Heart left ventricle (tissue), 16 donors: ENCODE results near the gene ZSCAN32. TPM values are rescaled to one million over a fixed set of nuclear protein-coding genes. Genes with fewer than 3 reads are reported as not detected.

ENCODE experiments used
- ATAC-seq, 4 donors: fragments of 200-7000 bp; cut with Tn5 transposase; one replicate each; pipeline ENCODE4 v1.9.1; 2020 to 2022; ENCODE audit warnings: moderate library complexity in 4 of 4, mild to moderate bottlenecking in 3 of 4, moderate number of reproducible peaks in 1 of 4
- DNase-seq, 5 donors: peaks; one replicate each; pipeline ENCODE4 v3.0.0-alpha.2; 2020
- H3K27ac ChIP-seq, 12 donors: fragments of 200-600 bp; sonication (generic) in 4 of 12; one replicate each; pipeline versions ENCODE4 v1.5.0 to v1.8.0; 2016 to 2022; ENCODE audit warnings: mild to moderate bottlenecking in 2 of 12
- H3K27me3 ChIP-seq, 9 donors: fragments of 200-600 bp; sonication (generic) in 2 of 9; one replicate each; pipeline versions ENCODE4 v1.5.1 to v1.8.0; 2016 to 2022; ENCODE audit warnings: mild to moderate bottlenecking in 3 of 9
- H3K36me3 ChIP-seq, 9 donors: fragments of 200-600 bp; sonication (generic) in 2 of 9; one replicate each; pipeline versions ENCODE4 v1.5.0 to v1.8.0; 2018 to 2022; ENCODE audit warnings: mild to moderate bottlenecking in 2 of 9
- H3K4me1 ChIP-seq, 12 donors: fragments of 200-600 bp; sonication (generic) in 4 of 12; one replicate each; pipeline versions ENCODE4 v1.5.0 to v1.8.0; 2016 to 2022; ENCODE audit warnings: mild to moderate bottlenecking in 3 of 12
- H3K4me3 ChIP-seq, 12 donors: fragments of 200-600 bp; sonication (generic) in 4 of 12; one replicate each; pipeline versions ENCODE4 v1.5.0 to v1.8.0; 2017 to 2022; ENCODE audit warnings: mild to moderate bottlenecking in 9 of 12, moderate library complexity in 4 of 12
- H3K9me3 ChIP-seq, 12 donors: fragments of 200-600 bp; sonication (generic) in 4 of 12; one replicate each; pipeline versions ENCODE4 v1.5.0 to v1.8.0; 2016 to 2022; ENCODE audit warnings: mild to moderate bottlenecking in 1 of 12
- POLR2A ChIP-seq, 2 donors: fragments of 450-650 bp; IDR thresholded peaks; one replicate each; pipeline ENCODE4 v1.6.1; 2017; ENCODE audit warnings: antibody characterized with exemption in 2 of 2, mild to moderate bottlenecking in 2 of 2, moderate library complexity in 2 of 2
- WGBS, 4 donors: extraction: QIAGEN DNeasy Blood & Tissue Kit in 2 of 4; methylation state at CpG; one replicate each; pipeline versions ENCODE4 v1.1.5 to v1.1.7; 2013 to 2018; 5-methylcytosine and 5-hydroxymethylcytosine counted together
- intact Hi-C, 10 donors: fragments of 100-400 bp; cut with DNase I; formaldehyde crosslinking; loops; one replicate each; pipeline versions ENCODE4 v1.11.1 to v1.14.2; 2022
- polyA plus RNA-seq, 2 donors: library from polyadenylated mRNA; stranded (reverse); fragments of 200-250 nt; gene quantifications; one replicate each; pipeline ENCODE4 v1.2.3, GENCODE V29; 2013
- total RNA-seq, 9 donors: library from RNA; depleted of rRNA in 2 of 9; stranded (reverse); fragments of >200 nt in 2 of 9; fragmentation: NEBNext Ultra II Directional in 3 of 9; extraction: Animal tissue kit (Norgen Biotek cat#: 25700) in 3 of 9; gene quantifications; one replicate each; pipeline versions ENCODE4 v1.1.0 to v1.2.4, GENCODE V29; 2016 to 2023
- TF ChIP-seq, protein P1 (sequence below), 12 donors: fragments of 200-600 bp; sonication (generic) in 4 of 12; IDR thresholded peaks; one replicate each; pipeline versions ENCODE4 v1.5.0 to v1.8.0; 2018 to 2022; ENCODE audit warnings: antibody characterized with exemption in 12 of 12, mild to moderate bottlenecking in 5 of 12
- donor health status: ischemic (EF 13 %, LVEDD 7.1; RV severe dilation, severe dysfunction).
- donor health status: healthy with polysubstance abuse.
- donor health status: DM: no; HTN: yes; CAD: no.
- donor health status: DM: no; HTN: no; CAD: no.
- donor health status: ischemic (EF 25% LVEDD 6.9; RV normal size, moderate dysfunction).
- donor health status: ischemic (EF 25% LVEDD 5.7; RV mildly dilated, moderate dysfunction).
- donor health status: healthy.
- donor health status: DM: yes; HTN: yes; CAD: no.
- donor health status: ischemic (EF 35%, LVEDD 5.7; RV mildly dilated, moderate dysfunction).
- donor health status: nonischemic (EF 11% LVEDD 7.7; RV severe dilation, severe dysfunction).
- donor health status: DM: yes; HTN: yes; CAD: no.
- donor health status: PGD.
- donor health status: ischemic (EF 29% LVEDD 5.4; RV normal size, mild dysfunction).
- donor health status: nonischemic (EF 23%, LVEDD 6.1; RV moderate dilation, normal function).

The ZSCAN32 gene
- total and polyA plus RNA-seq, 11 donors = 5.3 to 9.5 (median 7.5) TPM

DNA sequence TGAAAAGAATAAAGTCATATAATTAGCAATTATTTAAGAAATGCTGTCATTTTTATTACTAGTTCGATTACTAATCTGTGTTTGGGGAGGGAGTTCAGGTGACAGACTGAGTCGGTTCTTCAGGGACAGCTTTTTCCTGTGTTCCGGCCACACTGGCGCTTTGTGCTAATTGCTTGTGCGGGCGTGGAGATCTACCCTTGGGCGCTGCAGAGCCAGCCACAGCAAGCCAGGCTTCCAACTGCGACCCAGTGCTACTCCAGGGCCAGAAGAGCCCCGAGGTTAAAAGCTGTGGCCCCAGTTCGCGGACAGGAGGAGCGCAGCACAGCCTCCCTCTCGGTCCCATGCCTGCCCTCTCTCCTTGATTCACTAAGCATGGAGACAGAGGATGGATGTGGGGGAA is 51.6 kb downstream of the ZSCAN32 start:
- Histone ChIP-seq H3K9me3 (no peaks in the 10 kb centered on the region), H3K36me3 (no peaks in the 10 kb centered on the region), H3K27me3 (no peaks in the 10 kb centered on the region), H3K27ac (peak overlapping the region in 6 of 12 donors; percentile 12 to 63 (median 32)), H3K4me1 (peaks cover 0 to 11% (median 0%) of the 10 kb centered on the region in 12 donors), H3K4me3 (no peak overlapping the region)
- 65 to 75% (median 67%) methylated on average over 10 to 13 of the region's 13 CpGs for WGBS, 4 donors
- intact Hi-C loops = no loop called here
- ATAC-seq (no peak), DNase-seq (no peak)
- TF ChIP-seq, protein P1, sequence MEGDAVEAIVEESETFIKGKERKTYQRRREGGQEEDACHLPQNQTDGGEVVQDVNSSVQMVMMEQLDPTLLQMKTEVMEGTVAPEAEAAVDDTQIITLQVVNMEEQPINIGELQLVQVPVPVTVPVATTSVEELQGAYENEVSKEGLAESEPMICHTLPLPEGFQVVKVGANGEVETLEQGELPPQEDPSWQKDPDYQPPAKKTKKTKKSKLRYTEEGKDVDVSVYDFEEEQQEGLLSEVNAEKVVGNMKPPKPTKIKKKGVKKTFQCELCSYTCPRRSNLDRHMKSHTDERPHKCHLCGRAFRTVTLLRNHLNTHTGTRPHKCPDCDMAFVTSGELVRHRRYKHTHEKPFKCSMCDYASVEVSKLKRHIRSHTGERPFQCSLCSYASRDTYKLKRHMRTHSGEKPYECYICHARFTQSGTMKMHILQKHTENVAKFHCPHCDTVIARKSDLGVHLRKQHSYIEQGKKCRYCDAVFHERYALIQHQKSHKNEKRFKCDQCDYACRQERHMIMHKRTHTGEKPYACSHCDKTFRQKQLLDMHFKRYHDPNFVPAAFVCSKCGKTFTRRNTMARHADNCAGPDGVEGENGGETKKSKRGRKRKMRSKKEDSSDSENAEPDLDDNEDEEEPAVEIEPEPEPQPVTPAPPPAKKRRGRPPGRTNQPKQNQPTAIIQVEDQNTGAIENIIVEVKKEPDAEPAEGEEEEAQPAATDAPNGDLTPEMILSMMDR (IDR thresholded peaks at IDR 0.05) = no peak
- no peak for TF ChIP-seq POLR2A (IDR thresholded peaks at IDR 0.05)

DNA sequence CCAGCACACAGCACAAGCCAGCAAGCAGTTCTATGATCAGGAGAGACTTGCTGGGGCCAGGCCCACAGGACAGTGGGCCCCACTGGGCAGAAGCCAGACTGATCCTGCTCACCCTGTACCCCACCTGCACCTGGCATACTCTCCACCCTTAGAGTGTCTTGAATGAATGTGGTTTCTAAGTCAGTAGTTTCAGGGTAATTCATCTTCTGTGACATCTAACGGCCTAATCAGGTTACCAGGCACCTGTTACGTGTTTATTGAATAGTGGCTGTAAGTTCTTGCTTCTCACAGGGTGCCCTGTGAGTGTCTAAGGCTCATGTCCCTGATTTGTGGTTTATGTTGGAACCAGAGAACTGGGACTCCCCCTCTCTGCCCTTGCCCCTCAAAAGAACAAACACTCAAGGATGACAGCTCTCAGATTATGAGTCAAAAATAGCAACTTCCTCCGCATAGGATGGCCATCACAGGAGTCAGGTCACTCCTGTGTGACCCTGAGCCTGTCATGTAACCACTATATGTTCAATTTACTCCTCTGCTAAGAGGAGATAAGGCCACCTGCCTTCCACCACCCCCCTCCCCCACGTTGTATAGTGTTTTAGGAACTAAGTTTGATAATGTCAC is 52.1 kb downstream of the ZSCAN32 start:
- Histone ChIP-seq H3K9me3 (no peaks in the 10 kb centered on the region), H3K4me3 (no peak overlapping the region), H3K36me3 (no peaks in the 10 kb centered on the region), H3K27me3 (no peaks in the 10 kb centered on the region), H3K27ac (peak overlapping the region in 7 of 12 donors; percentile 12 to 63 (median 34)), H3K4me1 (peaks cover 0 to 11% (median 0%) of the 10 kb centered on the region in 12 donors)
- intact Hi-C loops = no loop called here
- TF ChIP-seq, protein P1 (IDR thresholded peaks at IDR 0.05) = no peak
- 23 to 31% (median 25%) methylated on average over 4 of the region's 4 CpGs for WGBS, 4 donors
- ATAC-seq (peak; percentile 47 to 81 (median 62)), DNase-seq (no peak)

DNA sequence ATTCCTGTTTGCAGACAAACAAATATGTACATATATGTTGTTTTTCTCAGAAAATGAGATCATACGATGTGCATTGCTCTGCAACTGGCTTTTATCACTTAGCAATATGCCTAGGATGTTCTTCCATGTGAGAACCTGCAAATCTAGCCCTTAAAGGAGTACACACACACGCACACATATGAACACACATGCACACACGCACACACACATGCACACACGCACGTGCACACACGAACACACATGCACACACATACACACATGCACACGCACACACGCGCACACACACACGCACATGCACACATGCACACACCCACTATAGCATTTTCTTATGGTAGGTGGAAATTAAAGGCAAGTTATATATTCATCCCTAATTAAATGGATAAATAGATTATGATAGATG is 53.2 kb downstream of the ZSCAN32 start:
- H3K27ac ChIP-seq = no peak overlapping the region
- DNase-seq = no peak
- ATAC-seq = no peak
- no peaks in the 10 kb centered on the region for H3K36me3 ChIP-seq
- H3K9me3 ChIP-seq = peaks cover 0 to 8% (median 0%) of the 10 kb centered on the region in 12 donors
- 49 to 84% (median 71%) methylated on average over 10 of the region's 10 CpGs for WGBS, 4 donors
- intact Hi-C loops = no loop called here
- peaks cover 0 to 11% (median 0%) of the 10 kb centered on the region in 12 donors for H3K4me1 ChIP-seq
- TF ChIP-seq, protein P1 (IDR thresholded peaks at IDR 0.05) = no peak
- TF ChIP-seq POLR2A (IDR thresholded peaks at IDR 0.05) = no peak
- no peaks in the 10 kb centered on the region for H3K27me3 ChIP-seq
- no peak overlapping the region for H3K4me3 ChIP-seq

DNA sequence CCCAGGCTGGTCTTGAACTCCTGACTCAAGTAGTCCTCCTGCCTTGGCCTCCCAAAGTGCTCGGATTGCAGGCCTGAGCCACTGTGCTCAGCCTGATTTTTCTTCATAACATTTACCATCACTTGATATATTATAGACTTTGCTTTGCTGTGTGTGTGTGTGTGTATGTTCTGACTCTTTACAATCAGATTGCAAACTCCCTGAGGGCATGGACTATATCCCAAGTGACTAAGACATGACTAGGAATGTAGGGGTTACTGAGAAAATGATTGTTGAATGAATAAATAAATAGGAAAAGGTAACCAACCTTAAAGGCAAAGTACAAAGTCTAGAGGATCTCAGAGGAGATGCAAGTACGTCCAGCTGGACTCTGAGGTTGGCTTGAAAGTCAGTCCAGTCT is 54.8 kb downstream of the ZSCAN32 start:
- WGBS, 4 donors = 60 to 63% (median 61%) methylated on average over 2 of the region's 2 CpGs
- TF ChIP-seq, protein P1 (IDR thresholded peaks at IDR 0.05) = no peak
- TF ChIP-seq POLR2A (IDR thresholded peaks at IDR 0.05) = no peak
- Histone ChIP-seq H3K9me3 (peaks cover 0 to 10% (median 0%) of the 10 kb centered on the region in 12 donors), H3K4me3 (no peak overlapping the region), H3K27ac (no peak overlapping the region), H3K36me3 (no peaks in the 10 kb centered on the region), H3K4me1 (peaks cover 0 to 11% (median 0%) of the 10 kb centered on the region in 12 donors), H3K27me3 (no peaks in the 10 kb centered on the region)
- DNase-seq (no peak), ATAC-seq (no peak)
- intact Hi-C loops = no loop called here

Other genes with a start within 250 kb of the ZSCAN32 start
- not detected for gene OR1F1, start 212.8 kb downstream of the ZSCAN32 start, total RNA-seq
- not detected for gene OR1F1, start 212.8 kb downstream of the ZSCAN32 start, polyA plus RNA-seq
- gene ZNF200, start 165.8 kb downstream of the ZSCAN32 start, total RNA-seq = 1 to 10 TPM; 4.8 to 8.7 (median 6.5) TPM
- 1 to 10 TPM; 2.7 to 4.7 TPM for gene ZNF200, start 165.8 kb downstream of the ZSCAN32 start, polyA plus RNA-seq
- gene MEFV, start 144.4 kb downstream of the ZSCAN32 start, total RNA-seq = 1 to 10 TPM in 4 of 9 donors, under 1 TPM in 5; 0.39 to 4.3 (median 0.91) TPM
- gene MEFV, start 144.4 kb downstream of the ZSCAN32 start, polyA plus RNA-seq = under 1 TPM; 0.23 to 0.33 TPM
- gene ZNF263, start 117.5 kb downstream of the ZSCAN32 start, total RNA-seq = 10 to 100 TPM in 4 of 9 donors, 1 to 10 TPM in 5; 6.4 to 18.7 (median 9.6) TPM
- gene ZNF263, start 117.5 kb downstream of the ZSCAN32 start, polyA plus RNA-seq = 10 to 100 TPM in 1 of 2 donors, 1 to 10 TPM in 1; 5.3 to 16.6 TPM
- 10 to 100 TPM in 1 of 9 donors, 1 to 10 TPM in 8; 4.6 to 10.4 (median 8.2) TPM for gene TIGD7, start 95.6 kb downstream of the ZSCAN32 start, total RNA-seq
- gene TIGD7, start 95.6 kb downstream of the ZSCAN32 start, polyA plus RNA-seq = 1 to 10 TPM; 2.9 to 7.4 TPM
- gene ZNF75A, start 95.5 kb downstream of the ZSCAN32 start, total RNA-seq = 10 to 100 TPM; 13.3 to 27.3 (median 18.1) TPM
- 10 to 100 TPM; 12.3 to 22.0 TPM for gene ZNF75A, start 95.5 kb downstream of the ZSCAN32 start, polyA plus RNA-seq
- under 1 TPM in 1 of 9 donors, not detected in 8; 0.36 TPM for gene OR2C1, start 45.1 kb downstream of the ZSCAN32 start, total RNA-seq
- not detected for gene OR2C1, start 45.1 kb downstream of the ZSCAN32 start, polyA plus RNA-seq
- 10 to 100 TPM in 5 of 9 donors, 1 to 10 TPM in 4; 8.4 to 21.0 (median 10.6) TPM for gene ZNF174, start 211 bp upstream of the ZSCAN32 start, total RNA-seq
- 1 to 10 TPM; 7.9 to 8.1 TPM for gene ZNF174, start 211 bp upstream of the ZSCAN32 start, polyA plus RNA-seq
- gene ZNF597, start 42.5 kb upstream of the ZSCAN32 start, total RNA-seq = 1 to 10 TPM; 1.5 to 3.3 (median 1.8) TPM
- gene ZNF597, start 42.5 kb upstream of the ZSCAN32 start, polyA plus RNA-seq = 1 to 10 TPM in 1 of 2 donors, under 1 TPM in 1; 0.65 to 1.4 TPM
- gene NAA60, start 42.7 kb upstream of the ZSCAN32 start, total RNA-seq = 10 to 100 TPM; 30.3 to 61.9 (median 37.0) TPM
- gene NAA60, start 42.7 kb upstream of the ZSCAN32 start, polyA plus RNA-seq = 10 to 100 TPM; 38.6 to 39.1 TPM
- not detected for gene C16orf90, start 94.5 kb upstream of the ZSCAN32 start, total RNA-seq
- gene C16orf90, start 94.5 kb upstream of the ZSCAN32 start, polyA plus RNA-seq = not detected
- gene CLUAP1, start 100.0 kb upstream of the ZSCAN32 start, total RNA-seq = 10 to 100 TPM in 8 of 9 donors, 1 to 10 TPM in 1; 8.4 to 22.1 (median 15.7) TPM
- 10 to 100 TPM in 1 of 2 donors, 1 to 10 TPM in 1; 4.9 to 18.0 TPM for gene CLUAP1, start 100.0 kb upstream of the ZSCAN32 start, polyA plus RNA-seq
- 1 to 10 TPM in 5 of 9 donors, under 1 TPM in 4; 0.61 to 2.9 (median 1.1) TPM for gene NLRC3, start 176.4 kb upstream of the ZSCAN32 start, total RNA-seq
- gene NLRC3, start 176.4 kb upstream of the ZSCAN32 start, polyA plus RNA-seq = under 1 TPM; 0.44 to 0.57 TPM
- gene SLX4, start 210.6 kb upstream of the ZSCAN32 start, total RNA-seq = 1 to 10 TPM; 2.0 to 4.7 (median 3.2) TPM
- 1 to 10 TPM; 2.3 to 3.1 TPM for gene SLX4, start 210.6 kb upstream of the ZSCAN32 start, polyA plus RNA-seq